SK-N-SH (cell line): Measurements from ENCODE around the gene STAMBP. TPM values are rescaled to one million over a fixed set of nuclear protein-coding genes. Genes with fewer than 3 reads are reported as not detected.

ENCODE experiments used
- CTCF ChIA-PET: fragments of 300-600, 350-600 bp; formaldehyde crosslinking; extraction: SDS; loops from one replicate; lab custom pipeline; 2021; lab: Yijun Ruan, JAX
- POLR2A ChIA-PET: fragments of 350-600 bp; sonication (Branson Sonifier 250); formaldehyde crosslinking; extraction: SDS; loops from one replicate; lab custom pipeline; 2020; ENCODE audit warnings: antibody characterized with exemption, inconsistent platforms; lab: Yijun Ruan, JAX
- DNase-seq: peaks from one replicate; pipeline ENCODE4 v3.0.0; 2012
- H2AFZ ChIP-seq: fragments of 200-600 bp; sonication (generic); 2 replicates; pipeline ENCODE4 v1.8.1; 2016; ENCODE audit warnings: antibody characterized with exemption, mild to moderate bottlenecking, low read depth
- H3F3A ChIP-seq: fragments of 200-600 bp; sonication (generic); replicated peaks from 2 replicates; pipeline ENCODE3; 2016; ENCODE audit warnings: antibody characterized with exemption, mild to moderate bottlenecking; ENCODE audit not compliant: insufficient read depth
- H3K27ac ChIP-seq, 2 experiments: fragments of 200-500 bp in 1 of 2; fragments of 200-600 bp in 1 of 2; sonication (Bioruptor generic) in 1 of 2; sonication (generic), shearing (Covaris generic) in 1 of 2; 2 replicates each; pipeline versions ENCODE4 v1.5.1 to v1.6.1; 2014 to 2016; ENCODE audit warnings: low read depth in 2 of 2, inconsistent platforms in 1 of 2, low read length in 1 of 2, mild to moderate bottlenecking in 1 of 2, mixed read lengths in 1 of 2
- H3K27me3 ChIP-seq: fragments of 200-600 bp; sonication (generic), shearing (Covaris generic); 2 replicates; pipeline ENCODE4 v1.6.1; 2016; ENCODE audit warnings: mixed run types; ENCODE audit not compliant: insufficient read depth
- H3K36me3 ChIP-seq, 2 experiments: fragments of 200-500 bp in 1 of 2; fragments of 200-600 bp in 1 of 2; sonication (Bioruptor generic) in 1 of 2; sonication (generic) in 1 of 2; replicated peaks in 1 of 2; 2 replicates each; pipeline versions ENCODE3 to v1.5.1; 2014 to 2016; ENCODE audit warnings: low read length in 1 of 2, mild to moderate bottlenecking in 1 of 2; ENCODE audit not compliant: insufficient read depth in 2 of 2, control insufficient read depth in 1 of 2
- H3K4me1 ChIP-seq, 2 experiments: fragments of 200-500 bp in 1 of 2; fragments of 200-600 bp in 1 of 2; sonication (Bioruptor generic) in 1 of 2; sonication (generic), shearing (Covaris generic) in 1 of 2; 2 replicates each; pipeline versions ENCODE4 v1.5.1 to v1.6.1; 2014 to 2016; ENCODE audit warnings: low read depth in 1 of 2, low read length in 1 of 2, mixed run types in 1 of 2; ENCODE audit not compliant: insufficient read depth in 2 of 2, control insufficient read depth in 1 of 2
- H3K4me2 ChIP-seq: fragments of 200-600 bp; sonication (generic), shearing (Covaris generic); 2 replicates; pipeline ENCODE4 v1.6.1; 2017; ENCODE audit warnings: mixed run types
- H3K4me3 ChIP-seq, 2 experiments: fragments of 200-500 bp in 1 of 2; fragments of 200-600 bp in 1 of 2; sonication (Bioruptor generic) in 1 of 2; sonication (generic), shearing (Covaris generic) in 1 of 2; 2 replicates each; pipeline versions ENCODE4 v1.5.1 to v1.8.1; 2014 to 2016; ENCODE audit warnings: low read depth in 2 of 2, inconsistent platforms in 1 of 2, low read length in 1 of 2, mild to moderate bottlenecking in 1 of 2, mixed read lengths in 1 of 2, moderate library complexity in 1 of 2
- H3K79me2 ChIP-seq: fragments of 200-600 bp; sonication (generic); 2 replicates; pipeline ENCODE4 v1.8.1; 2017; ENCODE audit warnings: mild to moderate bottlenecking; ENCODE audit not compliant: insufficient read depth
- H3K9ac ChIP-seq: fragments of 200-600 bp; sonication (generic); 2 replicates; pipeline ENCODE4 v1.6.1; 2017; ENCODE audit warnings: mixed run types
- H3K9me2 ChIP-seq: fragments of 200-600 bp; sonication (generic); 2 replicates; pipeline ENCODE4 v1.6.1; 2017; ENCODE audit warnings: mixed run types
- H3K9me3 ChIP-seq: fragments of 200-600 bp; sonication (generic); 2 replicates; pipeline ENCODE4 v1.6.1; 2017; ENCODE audit warnings: mixed run types, mild to moderate bottlenecking, moderate library complexity
- H4K20me1 ChIP-seq: fragments of 200-600 bp; sonication (generic); 2 replicates; pipeline ENCODE4 v1.6.1; 2017; ENCODE audit warnings: mild to moderate bottlenecking, mixed run types; ENCODE audit not compliant: insufficient read depth
- FOSL2 ChIP-seq: IDR thresholded peaks from 2 replicates; pipeline ENCODE4 v1.4.0; 2012; ENCODE audit warnings: low read depth, mild to moderate bottlenecking, moderate library complexity, borderline replicate concordance
- IRF3 ChIP-seq: fragments of 150-350 bp; IDR thresholded peaks from 2 replicates; pipeline ENCODE4 v1.6.1; 2016; ENCODE audit warnings: mild to moderate bottlenecking, low read depth, low read length
- NRF1 ChIP-seq: IDR thresholded peaks from 2 replicates; pipeline ENCODE4 v1.6.1; 2012; ENCODE audit warnings: low read depth, mild to moderate bottlenecking, low read length
- REST ChIP-seq: IDR thresholded peaks from 2 replicates; pipeline ENCODE4 v1.6.1; 2012; ENCODE audit warnings: mild to moderate bottlenecking, low read depth, low read length, moderate library complexity
- RFX5 ChIP-seq: IDR thresholded peaks from 2 replicates; pipeline ENCODE4 v1.6.1; 2012; ENCODE audit warnings: mild to moderate bottlenecking, improper control_type of control experiment, low read length
- RXRA ChIP-seq: IDR thresholded peaks from 2 replicates; pipeline ENCODE4 v1.4.0; 2012; ENCODE audit warnings: low read depth, mild to moderate bottlenecking, borderline replicate concordance
- ZBTB33 ChIP-seq: IDR thresholded peaks from 2 replicates; pipeline ENCODE4 v1.4.0; 2012; ENCODE audit warnings: low read depth, borderline replicate concordance
- WGBS: methylation state at CpG from one replicate; pipeline ENCODE4 v1.1.6; 2017; ENCODE audit warnings: low lambda C conversion rate; 5-methylcytosine and 5-hydroxymethylcytosine counted together
- polyA plus RNA-seq, 3 experiments: library from polyadenylated mRNA; depleted of rRNA; stranded (reverse); fragments of >200 nt; gene quantifications; 2 replicates each; pipeline ENCODE4 v1.2.3, GENCODE V29; 2012

The STAMBP gene
- polyA plus RNA-seq, 1 of the 3 experiments (the other 2 are of a cell fraction): 42.2 TPM

- TF ChIP-seq ZBTB33: no peak
Observed at GRCh38 chr2:73889206-73889605, 60.4 kb downstream of the STAMBP start (continued).

- H3K79me2 ChIP-seq: no peaks in the 10 kb centered on the region
- H3K27ac ChIP-seq: no peak overlapping the region
- H3F3A ChIP-seq: no peaks in the 10 kb centered on the region
- TF ChIP-seq NRF1 (no peak), RXRA (no peak), RFX5 (no peak), FOSL2 (no peak), IRF3 (no peak), REST (peak; percentile 53; the same call in 1 of the 2 replicates)
- H3K9me2 ChIP-seq: no peaks in the 10 kb centered on the region
- ChIA-PET POLR2A (no interaction called here), CTCF (no interaction called here)
- H3K4me2 ChIP-seq: no peak overlapping the region
- 64% methylated on average over 6 of the region's 9 CpGs for WGBS
- H4K20me1 ChIP-seq: no peaks in the 10 kb centered on the region
- no peaks in the 10 kb centered on the region; the same call in 1 of the 2 replicates for H3K27me3 ChIP-seq
- DNase-seq: no peak
- no peak overlapping the region for H3K9ac ChIP-seq
- H3K36me3 ChIP-seq: no peaks in the 10 kb centered on the region
- H3K4me3 ChIP-seq: no peak overlapping the region
- H3K9me3 ChIP-seq: no peaks in the 10 kb centered on the region
- H2AFZ ChIP-seq: no peak overlapping the region
- H3K4me1 ChIP-seq: no peaks in the 10 kb centered on the region
Observed at GRCh38 chr2:73890301-73891092, 61.7 kb downstream of the STAMBP start.
